K562 (cell line): ENCODE results near the gene DENND10. TPM values are rescaled to one million over a fixed set of nuclear protein-coding genes. Genes with fewer than 3 reads are reported as not detected.

ENCODE experiments used
- ATAC-seq: fragments of 200-7000 bp; cut with Tn5 transposase; 3 replicates; pipeline ENCODE4 v1.9.1; 2020; ENCODE audit warnings: moderate library complexity
- BruUV-seq: library from RNA; stranded (reverse); fragments of 400-500 nt; replicated peaks from 2 replicates; lab custom pipeline; 2021; lab: Mats Ljungman, UMichigan
- CTCF ChIA-PET: fragments of 300-600 bp; formaldehyde crosslinking; extraction: SDS; loops from one replicate; lab custom pipeline; 2021; ENCODE audit warnings: low intra/inter-chr PET ratio; lab: Yijun Ruan, JAX
- POLR2A ChIA-PET: fragments of 300-600, 350-650 bp; sonication (Branson Sonifier 250); formaldehyde crosslinking; extraction: SDS; loops from one replicate; lab custom pipeline; 2021; ENCODE audit warnings: antibody characterized with exemption, inconsistent platforms; lab: Yijun Ruan, JAX
- DNase-seq, 4 experiments: peaks; one replicate each; pipeline versions ENCODE4 v3.0.0 to v3.0.0-alpha.2; 2011 to 2018; ENCODE audit warnings: low spot score in 3 of 4, mixed read lengths in 3 of 4; ENCODE audit errors: extremely low read depth in 1 of 4
- FAIRE-seq: peaks from 2 replicates; lab custom pipeline; 2011; peaks lifted over from hg19 to GRCh38; lab: Jason Lieb, UNC
- H2AFZ ChIP-seq: 2 replicates; pipeline ENCODE4 v1.6.0; 2011; ENCODE audit warnings: low read depth, low read length, control low read depth, inconsistent platforms
- H3K27ac ChIP-seq: fragments of 200-600 bp; 3 replicates; pipeline ENCODE4 v1.8.0; 2011; ENCODE audit warnings: low read depth, mild to moderate bottlenecking, control low read depth, inconsistent platforms, low read length, moderate library complexity, mixed read lengths; ENCODE audit errors: extremely low read depth
- H3K27me3 ChIP-seq, 2 experiments: fragments of 300-600 bp in 1 of 2; 2 replicates in 1 of 2; 3 replicates in 1 of 2; pipeline versions ENCODE4 v1.6.0 to v1.8.0; 2011; ENCODE audit warnings: inconsistent platforms in 2 of 2, low read length in 2 of 2, mild to moderate bottlenecking in 1 of 2, mixed read lengths in 1 of 2, moderate library complexity in 1 of 2; ENCODE audit not compliant: control insufficient read depth in 2 of 2, insufficient read depth in 2 of 2
- H3K36me3 ChIP-seq: fragments of 300-600 bp; 3 replicates; pipeline ENCODE4 v1.8.0; 2011; ENCODE audit warnings: mild to moderate bottlenecking, low read length, inconsistent platforms; ENCODE audit not compliant: control insufficient read depth, insufficient read depth
- H3K4me1 ChIP-seq, 2 experiments: fragments of 200-600 bp in 1 of 2; replicated peaks in 1 of 2; 2 replicates in 1 of 2; 3 replicates in 1 of 2; pipeline versions ENCODE4 v1.5.1 to v1.8.0; 2011; ENCODE audit warnings: inconsistent platforms in 2 of 2, low read length in 2 of 2, mild to moderate bottlenecking in 1 of 2, mixed read lengths in 1 of 2, moderate library complexity in 1 of 2; ENCODE audit not compliant: control insufficient read depth in 2 of 2, insufficient read depth in 2 of 2
- H3K4me2 ChIP-seq: 2 replicates; pipeline ENCODE4 v1.6.1; 2011; ENCODE audit warnings: low read length, control low read depth, inconsistent platforms, mixed read lengths; ENCODE audit not compliant: insufficient read depth
- H3K4me3 ChIP-seq: fragments of 200-600 bp; sonication (generic), shearing (Covaris generic); 2 replicates; pipeline ENCODE4 v1.5.1; 2016; ENCODE audit warnings: control low read depth, inconsistent platforms
- H3K79me2 ChIP-seq: fragments of 200-600 bp; 3 replicates; pipeline ENCODE4 v1.8.0; 2011; ENCODE audit warnings: low read length, inconsistent platforms; ENCODE audit not compliant: control insufficient read depth, insufficient read depth
- H3K9ac ChIP-seq, 2 experiments: 2 replicates each; pipeline versions ENCODE4 v1.6.0 to v1.6.1; 2011; ENCODE audit warnings: low read depth in 2 of 2, low read length in 2 of 2, control low read depth in 1 of 2, inconsistent platforms in 1 of 2, mild to moderate bottlenecking in 1 of 2, mixed read lengths in 1 of 2; ENCODE audit not compliant: insufficient read depth in 1 of 2
- H3K9me1 ChIP-seq: one replicate; pipeline ENCODE4 v1.6.0; 2011; ENCODE audit warnings: inconsistent platforms, mild to moderate bottlenecking, low read length, moderate library complexity; ENCODE audit not compliant: control insufficient read depth, insufficient read depth
- H3K9me3 ChIP-seq: replicated peaks from 2 replicates; pipeline ENCODE4 v1.5.1; 2011; ENCODE audit warnings: low read depth, low read length, inconsistent platforms; ENCODE audit not compliant: control insufficient read depth, insufficient read depth
- H4K20me1 ChIP-seq: replicated peaks from 2 replicates; pipeline ENCODE4 v1.6.1; 2011; ENCODE audit warnings: low read length, inconsistent platforms, mixed read lengths; ENCODE audit not compliant: control insufficient read depth, insufficient read depth
- GABPA ChIP-seq: fragments of 200-800 bp; sonication (Bioruptor generic); conservative IDR thresholded peaks from 2 replicates; pipeline ENCODE4 v1.6.1; 2016; ENCODE audit warnings: low read depth, missing genetic modification characterization, missing compliant biosample characterization
- GTF2E2 ChIP-seq: fragments of 200-800 bp; sonication (Bioruptor generic); IDR thresholded peaks from 2 replicates; pipeline ENCODE4 v1.6.1; 2016; ENCODE audit warnings: missing genetic modification characterization, missing compliant biosample characterization
- MCM2 ChIP-seq: fragments of 450-650 bp; IDR thresholded peaks from 2 replicates; pipeline ENCODE4 v1.6.1; 2017; ENCODE audit warnings: low read depth, mild to moderate bottlenecking
- MEIS2 ChIP-seq: fragments of 450-650 bp; IDR thresholded peaks from 2 replicates; pipeline ENCODE4 v1.6.1; 2014; ENCODE audit warnings: mild to moderate bottlenecking; ENCODE audit not compliant: partially characterized antibody
- NELFE ChIP-seq: IDR thresholded peaks from 2 replicates; pipeline ENCODE4 v1.6.1; 2011; ENCODE audit warnings: mild to moderate bottlenecking; ENCODE audit not compliant: insufficient read depth, insufficient read length
- RFX1 ChIP-seq: fragments of 450-650 bp; IDR thresholded peaks from 2 replicates; pipeline ENCODE4 v1.6.1; 2016; ENCODE audit warnings: mild to moderate bottlenecking, moderate library complexity
- U2AF1 ChIP-seq: fragments of 200-400 bp; formaldehyde crosslinking; optimal IDR thresholded peaks from 2 replicates; pipeline ENCODE3; 2017; ENCODE audit warnings: mild to moderate bottlenecking, low read depth, low read length, moderate library complexity
- ZNF384 ChIP-seq: IDR thresholded peaks from 2 replicates; pipeline ENCODE4 v1.6.1; 2012; ENCODE audit warnings: low read depth, low read length, improper control_type of control experiment
- ZNF707 ChIP-seq: fragments of 250-450 bp; sonication (Bioruptor Pico); conservative IDR thresholded peaks from 2 replicates; pipeline ENCODE4 v1.8.0; 2022; ENCODE audit warnings: inconsistent platforms, mild to moderate bottlenecking, moderate library complexity
- WGBS: fragments of 100-300 bp; shearing (Covaris generic); methylation state at CpG from one replicate; pipeline ENCODE4 v1.1.6; 2016; ENCODE audit warnings: low coverage, mixed read lengths; ENCODE audit not compliant: insufficient coverage; ENCODE audit errors: missing lambda C conversion rate; 5-methylcytosine and 5-hydroxymethylcytosine counted together
- in situ Hi-C: fragments of 300-500 bp; cut with MboI; formaldehyde crosslinking; loops from 4 replicates; pipeline ENCODE4 v1.15.0; 2018; ENCODE audit warnings: inconsistent platforms, mixed read lengths
- intact Hi-C: fragments of 100-400 bp; cut with micrococcal nuclease; formaldehyde crosslinking; loops from 2 replicates; pipeline ENCODE4 v1.14.2; 2022
- polyA plus RNA-seq, 8 experiments: library from polyadenylated mRNA; depleted of rRNA in 4 of 8; stranded (reverse) in 5 of 8; unstranded in 3 of 8; fragments of >200 nt; fragmentation: Nextera tagmentation in 2 of 8; fragmentation: Illumina TruSeq in 1 of 8; extraction: Ambion mirVana in 2 of 8; extraction: Trizol in 1 of 8; gene quantifications; 2 replicates each; pipeline versions ENCODE4 v1.2.1 to v1.2.3, GENCODE V29; 2011 to 2014; ENCODE audit warnings: inconsistent platforms in 1 of 8, missing spikeins in 1 of 8
- total RNA-seq, 7 experiments: library from RNA; depleted of rRNA in 6 of 7; stranded (reverse); fragments of >200 nt in 6 of 7; fragmentation: Illumina TruSeq in 2 of 7; extraction: Trizol in 2 of 7; gene quantifications; 2 replicates each; pipeline versions ENCODE4 v1.2.1 to v1.2.3, GENCODE V29; 2011 to 2021; ENCODE audit warnings: low replicate concordance in 1 of 7
- TF ChIP-seq, protein P1 (sequence below): sonication (generic); formaldehyde crosslinking; IDR thresholded peaks from 2 replicates; pipeline ENCODE4 v1.8.0; 2023; ENCODE audit warnings: mild to moderate bottlenecking, missing genetic modification reagents

The DENND10 gene
- total and polyA plus RNA-seq, 9 of the 15 experiments (the other 6 are each of a cell fraction or from before 2014, with no cell fraction given), result 9.4 to 20.0 (median 12.5) TPM

DNA sequence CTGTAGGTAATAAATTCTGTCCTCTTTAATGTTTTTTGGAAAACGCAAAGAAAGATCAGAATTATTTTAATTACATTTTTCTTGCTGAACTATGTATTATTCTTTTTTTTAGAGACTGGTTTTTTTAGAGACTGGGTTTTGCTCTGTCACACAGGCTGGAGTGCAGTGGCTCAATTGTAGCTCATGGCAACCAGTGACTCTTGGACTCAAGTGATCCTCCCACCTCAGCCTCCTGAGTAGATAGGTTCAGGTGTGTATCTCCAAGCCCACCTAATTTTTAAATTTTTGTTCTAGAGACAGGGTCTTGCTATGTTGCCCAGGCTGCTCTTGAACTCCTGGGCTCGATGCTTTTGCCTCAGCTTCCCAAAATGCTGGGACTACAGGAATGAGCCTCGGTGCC lies 5.3 kb upstream of the DENND10 start:
- no peak for ATAC-seq
- FAIRE-seq, result no peak
- H3K4me2 ChIP-seq, result no peak overlapping the region
- H3K4me3 ChIP-seq, result no peak overlapping the region
- in situ Hi-C loops, result no loop called here
- no peak overlapping the region for H3K27ac ChIP-seq
- H2AFZ ChIP-seq, result no peak overlapping the region
- intact Hi-C loops, result no loop called here
- H3K4me1 ChIP-seq, result peaks cover 0 to 14% of the 10 kb centered on the region in 2 experiments; a peak in 3 of 5 replicates
- H3K36me3 ChIP-seq, result no peaks in the 10 kb centered on the region
- H3K9me3 ChIP-seq, result no peaks in the 10 kb centered on the region
- no peaks in the 10 kb centered on the region for H3K79me2 ChIP-seq
- no peaks in the 10 kb centered on the region for H3K27me3 ChIP-seq
- H3K9me1 ChIP-seq, result no peaks in the 10 kb centered on the region
- no peaks in the 10 kb centered on the region for H4K20me1 ChIP-seq
- no peak for TF ChIP-seq U2AF1
- TF ChIP-seq RFX1, result 0 out of 2 replicates have a peak, but pooled peaks have one; percentile 10
- 63% methylated on average over 3 of the region's 3 CpGs for WGBS
- no peak for DNase-seq
- ChIA-PET CTCF (no interaction called here), POLR2A (interaction anchor here (0.7 kb wide), 1 partner anchor 19 kb away, joined by 3 read pairs; no protein-coding TSS in a partner anchor)
- no peak overlapping the region for H3K9ac ChIP-seq
- BruUV-seq, result no TSS peak

DNA sequence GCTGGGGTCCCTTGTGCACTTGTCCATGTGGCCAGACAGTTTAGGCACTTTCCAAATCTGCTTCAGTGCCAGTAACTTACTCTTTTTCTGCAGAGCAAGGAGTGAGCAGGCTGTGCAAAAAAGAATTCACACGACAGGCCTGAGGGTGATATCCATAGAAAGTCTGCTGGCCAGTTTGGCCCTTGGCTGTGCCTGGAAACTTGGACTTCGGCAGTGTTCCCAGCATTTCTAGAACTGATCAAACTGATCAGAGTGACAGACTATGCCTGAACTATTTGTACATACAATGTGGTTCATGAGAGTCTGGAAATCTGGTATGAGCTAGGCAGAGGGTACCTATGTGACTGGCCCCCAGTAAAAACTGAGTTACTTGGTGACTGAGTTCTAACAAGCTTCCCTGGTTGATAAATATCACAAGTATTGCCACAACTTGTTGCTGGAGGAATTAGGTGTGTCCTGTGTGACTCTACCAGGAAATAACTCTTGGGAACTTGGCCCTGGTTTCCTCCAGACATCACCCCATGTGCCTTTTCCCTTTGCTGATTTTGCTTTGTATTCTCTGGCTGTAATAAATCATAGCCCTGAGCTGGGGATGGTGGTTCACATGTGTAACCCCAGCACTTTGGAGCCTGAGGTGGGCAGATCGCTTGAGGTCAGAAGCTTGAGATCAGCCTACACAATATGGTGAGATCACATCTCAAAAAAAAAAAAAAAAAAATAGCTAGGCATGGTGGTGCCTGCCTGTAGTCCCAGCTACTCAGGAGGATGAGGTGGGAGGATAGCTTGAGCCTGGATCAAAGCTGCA lies 3.3 kb upstream of the DENND10 start:
- CTCF ChIA-PET, result no interaction called here
- H2AFZ ChIP-seq, result no peak overlapping the region
- ATAC-seq (no peak), FAIRE-seq (no peak), DNase-seq (no peak)
- POLR2A ChIA-PET, result interaction anchor here (1.1 to 4.0 kb wide), 3 partner anchors 18 to 21 kb away, joined by 3 to 16 read pairs (median 3); no protein-coding TSS in a partner anchor
- peaks cover 13 to 14% of the 10 kb centered on the region in 2 experiments; a peak in 4 of 5 replicates for H3K4me1 ChIP-seq
- no TSS peak for BruUV-seq
- H3K79me2 ChIP-seq, result peaks cover 6% of the 10 kb centered on the region
- H3K36me3 ChIP-seq, result no peaks in the 10 kb centered on the region
- no peaks in the 10 kb centered on the region for H3K9me3 ChIP-seq
- in situ Hi-C loops (no loop called here), intact Hi-C loops (no loop called here)
- no peak overlapping the region for H3K4me3 ChIP-seq
- WGBS, result 31% methylated on average over 2 of the region's 3 CpGs
- H4K20me1 ChIP-seq, result no peaks in the 10 kb centered on the region
- H3K27ac ChIP-seq, result no peak overlapping the region
- no peak overlapping the region for H3K9ac ChIP-seq
- TF ChIP-seq ZNF384 (0 out of 2 replicates have a peak, but pooled peaks have one; percentile 10), ZNF707 (CRISPR knock-in tag) (no peak), MEIS2 (peak; percentile 15), NELFE (no peak), GABPA (tag) (no peak), GTF2E2 (no peak), MCM2 (no peak)
- TF ChIP-seq, protein P1, sequence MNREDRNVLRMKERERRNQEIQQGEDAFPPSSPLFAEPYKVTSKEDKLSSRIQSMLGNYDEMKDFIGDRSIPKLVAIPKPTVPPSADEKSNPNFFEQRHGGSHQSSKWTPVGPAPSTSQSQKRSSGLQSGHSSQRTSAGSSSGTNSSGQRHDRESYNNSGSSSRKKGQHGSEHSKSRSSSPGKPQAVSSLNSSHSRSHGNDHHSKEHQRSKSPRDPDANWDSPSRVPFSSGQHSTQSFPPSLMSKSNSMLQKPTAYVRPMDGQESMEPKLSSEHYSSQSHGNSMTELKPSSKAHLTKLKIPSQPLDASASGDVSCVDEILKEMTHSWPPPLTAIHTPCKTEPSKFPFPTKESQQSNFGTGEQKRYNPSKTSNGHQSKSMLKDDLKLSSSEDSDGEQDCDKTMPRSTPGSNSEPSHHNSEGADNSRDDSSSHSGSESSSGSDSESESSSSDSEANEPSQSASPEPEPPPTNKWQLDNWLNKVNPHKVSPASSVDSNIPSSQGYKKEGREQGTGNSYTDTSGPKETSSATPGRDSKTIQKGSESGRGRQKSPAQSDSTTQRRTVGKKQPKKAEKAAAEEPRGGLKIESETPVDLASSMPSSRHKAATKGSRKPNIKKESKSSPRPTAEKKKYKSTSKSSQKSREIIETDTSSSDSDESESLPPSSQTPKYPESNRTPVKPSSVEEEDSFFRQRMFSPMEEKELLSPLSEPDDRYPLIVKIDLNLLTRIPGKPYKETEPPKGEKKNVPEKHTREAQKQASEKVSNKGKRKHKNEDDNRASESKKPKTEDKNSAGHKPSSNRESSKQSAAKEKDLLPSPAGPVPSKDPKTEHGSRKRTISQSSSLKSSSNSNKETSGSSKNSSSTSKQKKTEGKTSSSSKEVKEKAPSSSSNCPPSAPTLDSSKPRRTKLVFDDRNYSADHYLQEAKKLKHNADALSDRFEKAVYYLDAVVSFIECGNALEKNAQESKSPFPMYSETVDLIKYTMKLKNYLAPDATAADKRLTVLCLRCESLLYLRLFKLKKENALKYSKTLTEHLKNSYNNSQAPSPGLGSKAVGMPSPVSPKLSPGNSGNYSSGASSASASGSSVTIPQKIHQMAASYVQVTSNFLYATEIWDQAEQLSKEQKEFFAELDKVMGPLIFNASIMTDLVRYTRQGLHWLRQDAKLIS (CRISPR knock-in tag), result no peak
- no peaks in the 10 kb centered on the region for H3K9me1 ChIP-seq
- H3K27me3 ChIP-seq, result no peaks in the 10 kb centered on the region
- no peak overlapping the region for H3K4me2 ChIP-seq
